Vagina (tissue), 2 donors: ENCODE results near the gene KMT2C.

Experiments
- CTCF ChIP-seq, 3 experiments: fragments of 450-650 bp in 2 of 3; fragments of 200-600 bp in 1 of 3; sonication (generic) in 1 of 3; IDR thresholded peaks; one replicate each; pipeline ENCODE4 v1.5.1; 2017 to 2019; ENCODE audit warnings: antibody characterized with exemption in 3 of 3, mild to moderate bottlenecking in 2 of 3, moderate library complexity in 2 of 3
- POLR2A ChIP-seq, 2 donors: fragments of 450-650 bp; IDR thresholded peaks; one replicate each; pipeline ENCODE4 v1.6.1; 2017; ENCODE audit warnings: antibody characterized with exemption in 2 of 2, mild to moderate bottlenecking in 2 of 2, moderate library complexity in 2 of 2

GRCh38 chr7:152335900-152336571, 99.8 kb downstream of the KMT2C start:
- TF ChIP-seq CTCF (IDR thresholded peaks at IDR 0.05) = no peak
- TF ChIP-seq POLR2A (IDR thresholded peaks at IDR 0.05) = no peak
